Left lung (tissue), 10 donors: ENCODE data around the gene FAM131C. TPM values are rescaled to one million over a fixed set of nuclear protein-coding genes. Genes with fewer than 3 reads are reported as not detected.

Source experiments
- ATAC-seq: fragments of 200-7000 bp; cut with Tn5 transposase; one replicate; pipeline ENCODE4 v1.9.1; 2020; ENCODE audit warnings: moderate library complexity
- DNase-seq, 4 donors: peaks; one replicate each; pipeline ENCODE4 v3.0.0-alpha.2; 2013 to 2020
- H3K27ac ChIP-seq, 2 donors: fragments of 200-600 bp; sonication (generic) in 1 of 2; one replicate each; pipeline versions ENCODE4 v1.5.0 to v1.8.0; 2020 to 2021
- H3K27me3 ChIP-seq, 2 donors: fragments of 200-600 bp; sonication (generic) in 1 of 2; one replicate each; pipeline versions ENCODE4 v1.5.0 to v1.8.0; 2020 to 2021
- H3K36me3 ChIP-seq, 2 donors: fragments of 200-600 bp; sonication (generic) in 1 of 2; one replicate each; pipeline versions ENCODE4 v1.5.0 to v1.8.0; 2020 to 2021
- H3K4me1 ChIP-seq, 2 donors: fragments of 200-600 bp; one replicate each; pipeline ENCODE4 v1.8.0; 2021
- H3K4me3 ChIP-seq, 2 donors: fragments of 200-600 bp; sonication (generic) in 1 of 2; one replicate each; pipeline versions ENCODE4 v1.5.0 to v1.8.0; 2020 to 2021; ENCODE audit warnings: mild to moderate bottlenecking in 1 of 2
- H3K9me3 ChIP-seq, 2 donors: fragments of 200-600 bp; sonication (generic) in 1 of 2; one replicate each; pipeline versions ENCODE4 v1.5.0 to v1.8.0; 2020 to 2021
- CTCF ChIP-seq, 2 donors: fragments of 200-600 bp; sonication (generic) in 1 of 2; IDR thresholded peaks; one replicate each; pipeline versions ENCODE4 v1.5.0 to v1.8.0; 2021; ENCODE audit warnings: antibody characterized with exemption in 2 of 2
- intact Hi-C, 2 donors: fragments of 100-400 bp; cut with DNase I; formaldehyde crosslinking; loops; one replicate each; pipeline versions ENCODE4 v1.11.2 to v1.14.2; 2022
- polyA plus RNA-seq, 6 donors: library from polyadenylated mRNA; unstranded; fragments of 120-200 nt; gene quantifications; one replicate each; pipeline ENCODE4 v1.2.1, GENCODE V29; 2013; ENCODE audit not compliant: insufficient read length in 6 of 6
- total RNA-seq, 2 donors: library from RNA; stranded (reverse); fragmentation: NEBNext Ultra II Directional; extraction: Animal tissue kit (Norgen Biotek cat#: 25700); gene quantifications; one replicate each; pipeline ENCODE4 v1.2.1, GENCODE V29; 2021
- donor health status: DM: no; HTN: yes; CAD: no.
- donor health status: DM: no; HTN: no; CAD: no.

The FAM131C gene
- total and polyA plus RNA-seq, 8 donors, result 0.08 to 0.21 (median 0.17) TPM; not detected in 4

- H3K9me3 ChIP-seq, result no peaks in the 10 kb centered on the region
- no peaks in the 10 kb centered on the region for H3K36me3 ChIP-seq
- DNase-seq (no peak), ATAC-seq (no peak)
- H3K27me3 ChIP-seq, result peaks cover 0 to 4% of the 10 kb centered on the region in 2 donors
- TF ChIP-seq CTCF (IDR thresholded peaks at IDR 0.05), result no peak
- H3K4me3 ChIP-seq, result no peak overlapping the region
- H3K27ac ChIP-seq, result peak overlapping the region; percentile 18 to 70
- intact Hi-C loops, result no loop called here
- peaks cover 4 to 13% of the 10 kb centered on the region in 2 donors for H3K4me1 ChIP-seq
Measured at GRCh38 chr1:16018308-16018707, 55.1 kb downstream of the FAM131C start.

GRCh38 chr1:16017461-16018303 is 55.8 kb downstream of the FAM131C start, which contains the start of gene HSPB7:
Gene HSPB7 (minus strand): TSS chr1:16018043. CDS start chr1:16017963, 80 bp downstream.
- H3K36me3 ChIP-seq, result no peaks in the 10 kb centered on the region
- intact Hi-C loops, result no loop called here
- no peak for TF ChIP-seq CTCF (IDR thresholded peaks at IDR 0.05)
- H3K4me3 ChIP-seq, result no peak within 1 kb of the TSS
- peaks cover 0 to 11% of the 10 kb centered on the region in 2 donors for H3K27me3 ChIP-seq
- peak within 1 kb of the TSS; percentile 18 to 70 for H3K27ac ChIP-seq
- DNase-seq (peak; percentile 62 to 77 (median 74)), ATAC-seq (peak; percentile 36)
- H3K4me1 ChIP-seq, result peaks cover 11 to 19% of the 10 kb centered on the region in 2 donors
- no peaks in the 10 kb centered on the region for H3K9me3 ChIP-seq

- Histone ChIP-seq H3K4me1 (peaks cover 17 to 23% of the 10 kb centered on the region in 2 donors), H3K27ac (peak overlapping the region; percentile 18 to 70), H3K9me3 (no peaks in the 10 kb centered on the region), H3K27me3 (peaks cover 0 to 13% of the 10 kb centered on the region in 2 donors), H3K4me3 (no peak overlapping the region), H3K36me3 (no peaks in the 10 kb centered on the region)
- ATAC-seq (no peak), DNase-seq (peak in 1 of 4 donors; percentile 41)
- intact Hi-C loops, result no loop called here
- no peak for TF ChIP-seq CTCF (IDR thresholded peaks at IDR 0.05)
Measured at GRCh38 chr1:16017076-16017460, 56.4 kb downstream of the FAM131C start.

GRCh38 chr1:16015960-16016901 is 57.2 kb downstream of the FAM131C start:
- no peak overlapping the region for H3K27ac ChIP-seq
- intact Hi-C loops, result no loop called here
- peaks cover 17 to 23% of the 10 kb centered on the region in 2 donors for H3K4me1 ChIP-seq
- no peaks in the 10 kb centered on the region for H3K9me3 ChIP-seq
- no peak for DNase-seq
- H3K27me3 ChIP-seq, result peaks cover 0 to 13% of the 10 kb centered on the region in 2 donors
- H3K4me3 ChIP-seq, result no peak overlapping the region
- H3K36me3 ChIP-seq, result no peaks in the 10 kb centered on the region
- TF ChIP-seq CTCF (IDR thresholded peaks at IDR 0.05), result no peak
- no peak for ATAC-seq
